Neural cell (in vitro differentiated cells): ENCODE measurements around the gene FUNDC2. TPM values are rescaled to one million over a fixed set of nuclear protein-coding genes. Genes with fewer than 3 reads are reported as not detected.

ENCODE experiments used
- H2AFZ ChIP-seq: fragments of 200-600, 300-800 bp; sonication (generic), shearing (Covaris generic); 2 replicates; pipeline ENCODE4 v1.6.0; 2014; ENCODE audit warnings: low read depth, mild to moderate bottlenecking, antibody characterized with exemption, low read length, moderate library complexity
- H3F3A ChIP-seq: fragments of 200-600 bp; shearing (Covaris generic); 2 replicates; pipeline ENCODE4 v1.6.1; 2016; ENCODE audit warnings: mild to moderate bottlenecking, moderate library complexity, mixed read lengths, antibody characterized with exemption, low read length; ENCODE audit not compliant: insufficient read depth, poor library complexity, severe bottlenecking
- H3K27ac ChIP-seq: fragments of 200-600, 300-800 bp; sonication (generic), shearing (Covaris generic); 2 replicates; pipeline ENCODE4 v1.5.1; 2014; ENCODE audit warnings: mild to moderate bottlenecking, low read length, moderate library complexity
- H3K27me3 ChIP-seq: fragments of 300-800, 200-600 bp; sonication (generic), shearing (Covaris generic); 2 replicates; pipeline ENCODE4 v1.6.0; 2014; ENCODE audit warnings: mild to moderate bottlenecking, low read depth, low read length, moderate library complexity; ENCODE audit not compliant: insufficient read depth
- H3K36me3 ChIP-seq: fragments of 300-800, 200-600 bp; sonication (generic), shearing (Covaris generic); 2 replicates; pipeline ENCODE4 v1.5.1; 2014; ENCODE audit warnings: mild to moderate bottlenecking, antibody characterized with exemption, low read length, moderate library complexity; ENCODE audit not compliant: insufficient read depth
- H3K4me2 ChIP-seq: fragments of 300-800, 200-600 bp; sonication (generic), shearing (Covaris generic); 2 replicates; pipeline ENCODE4 v1.6.0; 2014; ENCODE audit warnings: mild to moderate bottlenecking, low read length
- H3K4me3 ChIP-seq: fragments of 300-800, 200-600 bp; sonication (generic), shearing (Covaris generic); 2 replicates; pipeline ENCODE4 v1.5.1; 2014; ENCODE audit warnings: mild to moderate bottlenecking, low read length, moderate library complexity
- H3K79me2 ChIP-seq: fragments of 200-600 bp; shearing (Covaris generic); replicated peaks from 2 replicates; pipeline ENCODE4 v1.6.0; 2014; ENCODE audit warnings: mild to moderate bottlenecking, low read length, moderate library complexity; ENCODE audit not compliant: insufficient read depth
- H3K9ac ChIP-seq: fragments of 300-800, 200-600 bp; sonication (generic), shearing (Covaris generic); 2 replicates; pipeline ENCODE4 v1.6.1; 2016; ENCODE audit warnings: mild to moderate bottlenecking, low read length, mixed read lengths
- H3K9me2 ChIP-seq: fragments of 200-600 bp; shearing (Covaris generic); 2 replicates; pipeline ENCODE4 v1.6.1; 2016; ENCODE audit warnings: mild to moderate bottlenecking, low read length, mixed read lengths; ENCODE audit not compliant: insufficient read depth
- H3K9me3 ChIP-seq: fragments of 200-600, 300-800 bp; sonication (generic), shearing (Covaris generic); 2 replicates; pipeline ENCODE4 v1.6.1; 2016; ENCODE audit warnings: mild to moderate bottlenecking, mixed run types, low read length, moderate library complexity, mixed read lengths
- H4K20me1 ChIP-seq: fragments of 200-600 bp; shearing (Covaris generic); 2 replicates; pipeline ENCODE4 v1.6.1; 2016; ENCODE audit warnings: mild to moderate bottlenecking, mixed run types; ENCODE audit not compliant: insufficient read depth
- CTCF ChIP-seq: fragments of 450-650 bp; IDR thresholded peaks from 2 replicates; pipeline ENCODE4 v1.5.1; 2014; ENCODE audit warnings: antibody characterized with exemption, mild to moderate bottlenecking, moderate library complexity; ENCODE audit not compliant: poor library complexity, severe bottlenecking
- EP300 ChIP-seq: fragments of 450-650 bp; conservative IDR thresholded peaks from 2 replicates; pipeline ENCODE4 v1.6.1; 2014; ENCODE audit warnings: antibody characterized with exemption, mild to moderate bottlenecking, moderate library complexity; ENCODE audit not compliant: poor library complexity, severe bottlenecking
- EZH2 ChIP-seq: fragments of 200-600, 300-800 bp; shearing (Covaris generic), sonication (generic); IDR thresholded peaks from 2 replicates; pipeline ENCODE4 v1.6.1; 2014; ENCODE audit warnings: antibody characterized with exemption, low read length, borderline replicate concordance, mild to moderate bottlenecking; ENCODE audit not compliant: insufficient read depth, poor library complexity, severe bottlenecking
- MXI1 ChIP-seq: fragments of 450-650 bp; conservative IDR thresholded peaks from 2 replicates; pipeline ENCODE4 v1.6.1; 2014; ENCODE audit warnings: antibody characterized with exemption, mild to moderate bottlenecking; ENCODE audit not compliant: poor library complexity, severe bottlenecking
- POLR2AphosphoS5 ChIP-seq: IDR thresholded peaks from 2 replicates; pipeline ENCODE4 v1.6.1; 2012
- RAD21 ChIP-seq: fragments of 450-650 bp; conservative IDR thresholded peaks from 2 replicates; pipeline ENCODE4 v1.6.1; 2014; ENCODE audit warnings: antibody characterized with exemption, mild to moderate bottlenecking, moderate library complexity
- SMC3 ChIP-seq: fragments of 450-650 bp; conservative IDR thresholded peaks from 2 replicates; pipeline ENCODE4 v1.6.1; 2014; ENCODE audit warnings: antibody characterized with exemption, mild to moderate bottlenecking, moderate library complexity; ENCODE audit not compliant: poor library complexity
- TAF1 ChIP-seq: IDR thresholded peaks from 2 replicates; pipeline ENCODE4 v1.6.1; 2012; ENCODE audit warnings: low read depth
- polyA minus RNA-seq: library from RNA; depleted of rRNA, polyadenylated mRNA; stranded (reverse); fragments of >200 nt; gene quantifications from 2 replicates; pipeline ENCODE4 v1.2.3, GENCODE V29; 2014
- polyA plus RNA-seq: library from polyadenylated mRNA; depleted of rRNA; stranded (reverse); fragments of >200 nt; gene quantifications from 2 replicates; pipeline ENCODE4 v1.2.3, GENCODE V29; 2014
- TF ChIP-seq, protein P1 (sequence below): IDR thresholded peaks from 2 replicates; pipeline ENCODE4 v1.6.1; 2012; ENCODE audit warnings: borderline replicate concordance

FUNDC2 gene
- polyA plus RNA-seq (139 and 141 TPM in 2 replicates), polyA minus RNA-seq (37.3 and 48.6 TPM in 2 replicates)

DNA sequence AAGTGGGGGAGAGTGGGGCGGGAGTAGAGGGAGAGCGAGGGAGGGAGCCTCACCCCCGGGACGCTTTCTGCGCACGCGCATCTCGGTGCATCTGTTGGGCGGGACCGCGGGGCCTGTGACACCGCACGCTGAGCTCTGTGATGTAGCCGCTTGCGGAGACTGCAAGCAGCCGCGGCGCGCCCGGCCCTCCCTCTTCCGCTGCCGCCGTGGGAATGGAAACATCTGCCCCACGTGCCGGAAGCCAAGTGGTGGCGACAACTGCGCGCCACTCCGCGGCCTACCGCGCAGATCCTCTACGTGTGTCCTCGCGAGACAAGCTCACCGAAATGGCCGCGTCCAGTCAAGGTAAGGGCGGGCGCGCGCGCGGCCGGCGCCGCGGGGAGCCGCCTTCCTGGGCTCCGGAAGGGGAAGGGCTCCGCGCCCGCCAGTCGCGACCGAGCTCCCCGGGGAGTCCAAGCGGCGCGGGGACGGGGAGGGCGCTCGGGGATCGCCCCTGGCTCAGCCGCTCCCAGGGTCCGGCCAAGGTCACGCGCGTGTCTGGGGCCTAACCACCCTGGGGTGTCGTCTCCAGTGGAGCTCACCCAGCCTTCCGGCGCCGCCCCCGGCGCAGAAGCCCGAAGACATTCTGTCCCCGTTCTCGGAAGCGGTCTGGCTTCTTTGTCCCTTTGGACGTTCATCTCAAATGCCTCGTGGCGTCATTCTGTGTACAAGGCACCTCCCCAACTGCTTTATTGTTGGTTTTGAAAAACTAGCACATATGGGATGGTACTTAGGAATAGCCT lies at the start of gene FUNDC2:
FUNDC2 (plus strand) TSS at position 118 of the 782 bp plus-strand sequence; CDS start at position 213, 95 bp downstream.
- peak within 1 kb of the TSS; percentile 83 for H3K9ac ChIP-seq
- H3F3A ChIP-seq: no peaks in the 10 kb centered on the region
- no peaks in the 10 kb centered on the region for H4K20me1 ChIP-seq
- H3K4me3 ChIP-seq: peak within 1 kb of the TSS; percentile 81
- H3K36me3 ChIP-seq: no peaks in the 10 kb centered on the region
- no peaks in the 10 kb centered on the region for H3K9me2 ChIP-seq
- no peaks in the 10 kb centered on the region for H3K9me3 ChIP-seq
- no peak for TF ChIP-seq SMC3
- TF ChIP-seq CTCF: no peak
- TF ChIP-seq, protein P1, sequence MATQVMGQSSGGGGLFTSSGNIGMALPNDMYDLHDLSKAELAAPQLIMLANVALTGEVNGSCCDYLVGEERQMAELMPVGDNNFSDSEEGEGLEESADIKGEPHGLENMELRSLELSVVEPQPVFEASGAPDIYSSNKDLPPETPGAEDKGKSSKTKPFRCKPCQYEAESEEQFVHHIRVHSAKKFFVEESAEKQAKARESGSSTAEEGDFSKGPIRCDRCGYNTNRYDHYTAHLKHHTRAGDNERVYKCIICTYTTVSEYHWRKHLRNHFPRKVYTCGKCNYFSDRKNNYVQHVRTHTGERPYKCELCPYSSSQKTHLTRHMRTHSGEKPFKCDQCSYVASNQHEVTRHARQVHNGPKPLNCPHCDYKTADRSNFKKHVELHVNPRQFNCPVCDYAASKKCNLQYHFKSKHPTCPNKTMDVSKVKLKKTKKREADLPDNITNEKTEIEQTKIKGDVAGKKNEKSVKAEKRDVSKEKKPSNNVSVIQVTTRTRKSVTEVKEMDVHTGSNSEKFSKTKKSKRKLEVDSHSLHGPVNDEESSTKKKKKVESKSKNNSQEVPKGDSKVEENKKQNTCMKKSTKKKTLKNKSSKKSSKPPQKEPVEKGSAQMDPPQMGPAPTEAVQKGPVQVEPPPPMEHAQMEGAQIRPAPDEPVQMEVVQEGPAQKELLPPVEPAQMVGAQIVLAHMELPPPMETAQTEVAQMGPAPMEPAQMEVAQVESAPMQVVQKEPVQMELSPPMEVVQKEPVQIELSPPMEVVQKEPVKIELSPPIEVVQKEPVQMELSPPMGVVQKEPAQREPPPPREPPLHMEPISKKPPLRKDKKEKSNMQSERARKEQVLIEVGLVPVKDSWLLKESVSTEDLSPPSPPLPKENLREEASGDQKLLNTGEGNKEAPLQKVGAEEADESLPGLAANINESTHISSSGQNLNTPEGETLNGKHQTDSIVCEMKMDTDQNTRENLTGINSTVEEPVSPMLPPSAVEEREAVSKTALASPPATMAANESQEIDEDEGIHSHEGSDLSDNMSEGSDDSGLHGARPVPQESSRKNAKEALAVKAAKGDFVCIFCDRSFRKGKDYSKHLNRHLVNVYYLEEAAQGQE: peak; percentile 18
- peak; percentile 69 for TF ChIP-seq TAF1
- TF ChIP-seq EP300: peak; percentile 55
- no peak for TF ChIP-seq RAD21
- no peak for TF ChIP-seq EZH2
- TF ChIP-seq POLR2AphosphoS5: peak; percentile 62
- TF ChIP-seq MXI1: peak; percentile 81
- H2AFZ ChIP-seq: peak within 1 kb of the TSS; percentile 40
- peaks cover 21% of the 10 kb centered on the region for H3K79me2 ChIP-seq
- H3K4me2 ChIP-seq: peak within 1 kb of the TSS; percentile 55
- H3K27ac ChIP-seq: peak within 1 kb of the TSS; percentile 88
- no peaks in the 10 kb centered on the region for H3K27me3 ChIP-seq

DNA sequence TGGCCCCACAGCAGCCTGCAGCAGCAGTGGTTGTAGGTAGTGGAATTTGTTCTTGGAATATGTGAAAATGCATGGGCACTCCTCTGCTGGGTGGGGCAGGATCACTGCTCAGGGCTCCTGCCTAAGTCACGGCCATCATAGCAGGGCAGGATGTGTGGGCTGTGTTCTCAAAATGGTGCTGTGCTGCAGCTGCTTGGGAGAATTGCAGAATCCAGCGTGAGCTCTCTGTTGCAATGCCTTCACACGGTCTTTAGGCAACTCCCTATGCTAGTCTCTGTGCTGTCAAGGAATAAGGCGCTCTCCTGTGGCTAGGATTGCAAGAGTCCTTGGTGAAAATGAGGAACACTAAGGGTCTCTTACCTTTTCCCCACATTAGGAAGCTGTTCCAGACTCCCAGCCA lies 47.0 kb upstream of the FUNDC2 start:
- Histone ChIP-seq H3K4me2 (no peak overlapping the region), H2AFZ (no peak overlapping the region)
- no peak for TF ChIP-seq POLR2AphosphoS5
- TF ChIP-seq MXI1: no peak
- TF ChIP-seq, protein P1: no peak
- no peak for TF ChIP-seq EP300
- TF ChIP-seq RAD21: no peak
- TF ChIP-seq TAF1: no peak
- TF ChIP-seq EZH2: no peak
- no peak for TF ChIP-seq CTCF
- TF ChIP-seq SMC3: no peak

More for the DNA sequence above, 47.0 kb upstream of the FUNDC2 start:
- H4K20me1 ChIP-seq: no peaks in the 10 kb centered on the region
- H3K4me3 ChIP-seq: no peak overlapping the region
- no peaks in the 10 kb centered on the region for H3K27me3 ChIP-seq
- H3K9me3 ChIP-seq: no peaks in the 10 kb centered on the region
- H3F3A ChIP-seq: no peaks in the 10 kb centered on the region
- H3K9me2 ChIP-seq: no peaks in the 10 kb centered on the region
- no peaks in the 10 kb centered on the region for H3K36me3 ChIP-seq
- no peak overlapping the region for H3K27ac ChIP-seq
- no peak overlapping the region for H3K9ac ChIP-seq
- no peaks in the 10 kb centered on the region for H3K79me2 ChIP-seq
